Thyroid gland (tissue), 4 donors: Measurements from ENCODE around the gene FRMPD2. TPM values are rescaled to one million over a fixed set of nuclear protein-coding genes. Genes with fewer than 3 reads are reported as not detected.

Experiments
- DNase-seq, 2 donors: peaks; one replicate each; pipeline ENCODE4 v3.0.0-alpha.2; 2019
- H3K27ac ChIP-seq, 3 donors: fragments of 200-600 bp; sonication (generic); 1 replicate in 2 of 3; 2 replicates in 1 of 3; pipeline ENCODE4 v1.5.1; 2016 to 2019; ENCODE audit warnings: mild to moderate bottlenecking in 1 of 3, moderate library complexity in 1 of 3
- H3K27me3 ChIP-seq: fragments of 200-600 bp; sonication (generic); one replicate; pipeline ENCODE4 v1.5.1; 2019
- H3K36me3 ChIP-seq, 2 donors: fragments of 200-600 bp; sonication (generic); one replicate each; pipeline ENCODE4 v1.5.1; 2016 to 2019
- H3K4me1 ChIP-seq, 2 donors: fragments of 200-600 bp; sonication (generic); one replicate each; pipeline ENCODE4 v1.5.1; 2017 to 2019
- H3K4me3 ChIP-seq, 3 donors: fragments of 200-600 bp; sonication (generic); replicated peaks in 1 of 3; 1 replicate in 2 of 3; 2 replicates in 1 of 3; pipeline ENCODE4 v1.5.1; 2016; ENCODE audit warnings: mild to moderate bottlenecking in 1 of 3
- H3K9me3 ChIP-seq: fragments of 200-600 bp; sonication (generic); one replicate; pipeline ENCODE4 v1.5.1; 2017
- POLR2A ChIP-seq, 2 donors: fragments of 450-650 bp; IDR thresholded peaks; one replicate each; pipeline ENCODE4 v1.6.1; 2017; ENCODE audit warnings: antibody characterized with exemption in 2 of 2, mild to moderate bottlenecking in 2 of 2, moderate library complexity in 1 of 2
- WGBS, 2 donors: methylation state at CpG; one replicate each; pipeline ENCODE4 v1.1.5; 2017; 5-methylcytosine and 5-hydroxymethylcytosine counted together
- intact Hi-C: fragments of 100-400 bp; cut with DNase I; formaldehyde crosslinking; loops from one replicate; pipeline ENCODE4 v1.15.1; 2023
- total RNA-seq, 4 donors: library from RNA; depleted of rRNA; stranded (reverse); fragments of >200 nt; gene quantifications; one replicate each; pipeline ENCODE4 v1.2.3, GENCODE V29; 2016
- TF ChIP-seq, protein P1 (sequence below), 6 experiments: fragments of 200-600 bp in 3 of 6; fragments of 450-650 bp in 3 of 6; sonication (generic) in 3 of 6; IDR thresholded peaks; one replicate each; pipeline ENCODE4 v1.5.1; 2016 to 2019; ENCODE audit warnings: antibody characterized with exemption in 6 of 6, mild to moderate bottlenecking in 2 of 6, inconsistent platforms in 1 of 6, moderate library complexity in 1 of 6

The FRMPD2 gene
- total RNA-seq, 4 donors from 2014 or later: 0.50 to 4.4 (median 0.96) TPM

DNA sequence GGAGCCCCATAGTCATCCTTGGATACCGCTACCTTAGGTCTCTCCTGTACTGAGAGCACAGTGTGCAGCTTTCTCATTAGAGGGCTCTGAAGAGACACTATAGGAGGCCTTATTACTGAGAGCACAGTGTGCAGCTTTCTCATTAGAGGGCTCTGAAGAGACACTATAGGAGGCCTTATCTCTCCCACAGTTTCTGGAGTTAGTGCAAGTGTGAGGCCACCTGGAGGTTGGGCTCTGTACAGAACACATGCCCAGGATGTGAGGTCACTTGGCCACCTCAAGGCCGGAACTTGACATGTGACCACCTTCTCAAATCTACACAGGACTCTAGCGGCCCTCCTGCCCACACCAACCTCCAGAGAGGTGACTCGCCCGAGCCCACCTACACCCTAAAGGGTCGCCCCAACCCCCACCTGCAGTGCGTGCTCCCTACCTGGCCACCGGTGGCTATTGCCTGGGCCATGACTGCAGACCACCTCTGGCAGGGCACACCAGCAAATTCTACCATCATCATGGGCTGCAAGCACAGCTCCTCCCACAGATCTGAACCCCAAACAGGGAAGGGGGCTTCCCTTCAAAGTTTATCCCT is 24.6 kb downstream of the FRMPD2 start:
- 93 to 94% methylated on average over 8 of the region's 8 CpGs for WGBS, 2 donors
- peaks cover 11 to 41% of the 10 kb centered on the region in 2 donors for H3K4me1 ChIP-seq
- no peak for DNase-seq

DNA sequence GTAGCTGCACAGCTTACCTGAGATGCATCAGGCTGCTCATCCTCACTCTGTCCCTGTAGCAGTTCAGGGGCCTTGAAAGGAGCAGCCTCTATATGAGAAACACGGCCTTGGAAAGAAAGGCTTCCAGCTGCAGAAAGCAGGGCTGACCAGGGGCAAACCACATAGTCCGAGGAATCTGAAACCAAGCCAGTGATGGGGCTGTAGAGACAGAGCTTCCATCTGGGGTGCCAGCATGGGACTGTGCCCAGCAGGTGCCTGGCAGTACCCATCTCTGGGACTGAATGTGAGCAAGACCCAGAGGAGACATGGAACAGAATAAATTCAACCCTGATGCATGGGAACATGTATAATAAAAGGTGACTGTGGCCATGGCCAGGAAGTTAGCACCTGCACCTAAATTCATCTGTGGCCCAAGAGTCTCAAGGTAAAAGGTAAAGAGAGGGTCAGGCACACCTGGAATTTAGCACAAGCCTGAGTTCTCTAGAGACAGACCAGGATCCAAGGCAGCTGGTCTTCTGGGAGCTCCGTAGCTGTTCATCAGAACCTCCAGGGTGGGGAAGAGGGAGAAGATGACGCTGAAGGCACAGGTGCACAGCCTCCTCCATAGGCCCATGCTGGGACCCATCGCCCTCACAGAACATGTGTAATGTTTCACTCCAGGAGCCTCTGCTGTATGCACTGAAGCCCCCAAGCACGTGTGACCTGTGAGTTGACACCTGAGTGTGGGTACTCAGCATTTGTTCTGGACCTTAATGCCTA is 25.3 kb downstream of the FRMPD2 start:
- Histone ChIP-seq H3K4me3 (no peak overlapping the region), H3K27ac (no peak overlapping the region), H3K27me3 (no peaks in the 10 kb centered on the region), H3K36me3 (no peaks in the 10 kb centered on the region), H3K4me1 (peaks cover 11 to 37% of the 10 kb centered on the region in 2 donors), H3K9me3 (no peaks in the 10 kb centered on the region)
- TF ChIP-seq, protein P1, sequence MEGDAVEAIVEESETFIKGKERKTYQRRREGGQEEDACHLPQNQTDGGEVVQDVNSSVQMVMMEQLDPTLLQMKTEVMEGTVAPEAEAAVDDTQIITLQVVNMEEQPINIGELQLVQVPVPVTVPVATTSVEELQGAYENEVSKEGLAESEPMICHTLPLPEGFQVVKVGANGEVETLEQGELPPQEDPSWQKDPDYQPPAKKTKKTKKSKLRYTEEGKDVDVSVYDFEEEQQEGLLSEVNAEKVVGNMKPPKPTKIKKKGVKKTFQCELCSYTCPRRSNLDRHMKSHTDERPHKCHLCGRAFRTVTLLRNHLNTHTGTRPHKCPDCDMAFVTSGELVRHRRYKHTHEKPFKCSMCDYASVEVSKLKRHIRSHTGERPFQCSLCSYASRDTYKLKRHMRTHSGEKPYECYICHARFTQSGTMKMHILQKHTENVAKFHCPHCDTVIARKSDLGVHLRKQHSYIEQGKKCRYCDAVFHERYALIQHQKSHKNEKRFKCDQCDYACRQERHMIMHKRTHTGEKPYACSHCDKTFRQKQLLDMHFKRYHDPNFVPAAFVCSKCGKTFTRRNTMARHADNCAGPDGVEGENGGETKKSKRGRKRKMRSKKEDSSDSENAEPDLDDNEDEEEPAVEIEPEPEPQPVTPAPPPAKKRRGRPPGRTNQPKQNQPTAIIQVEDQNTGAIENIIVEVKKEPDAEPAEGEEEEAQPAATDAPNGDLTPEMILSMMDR (IDR thresholded peaks at IDR 0.05): no peak
- no peak for TF ChIP-seq POLR2A (IDR thresholded peaks at IDR 0.05)
- intact Hi-C loops: no loop called here
- DNase-seq: no peak
- 81 to 97% methylated on average over 4 to 6 of the region's 6 CpGs for WGBS, 2 donors

More for the DNA sequence above, 24.6 kb downstream of the FRMPD2 start:
- H3K4me3 ChIP-seq: no peak overlapping the region
- intact Hi-C loops: no loop called here
- no peak for TF ChIP-seq POLR2A (IDR thresholded peaks at IDR 0.05)
- TF ChIP-seq, protein P1 (IDR thresholded peaks at IDR 0.05): no peak
- no peaks in the 10 kb centered on the region for H3K27me3 ChIP-seq
- no peaks in the 10 kb centered on the region for H3K9me3 ChIP-seq
- no peak overlapping the region for H3K27ac ChIP-seq
- no peaks in the 10 kb centered on the region for H3K36me3 ChIP-seq

DNA sequence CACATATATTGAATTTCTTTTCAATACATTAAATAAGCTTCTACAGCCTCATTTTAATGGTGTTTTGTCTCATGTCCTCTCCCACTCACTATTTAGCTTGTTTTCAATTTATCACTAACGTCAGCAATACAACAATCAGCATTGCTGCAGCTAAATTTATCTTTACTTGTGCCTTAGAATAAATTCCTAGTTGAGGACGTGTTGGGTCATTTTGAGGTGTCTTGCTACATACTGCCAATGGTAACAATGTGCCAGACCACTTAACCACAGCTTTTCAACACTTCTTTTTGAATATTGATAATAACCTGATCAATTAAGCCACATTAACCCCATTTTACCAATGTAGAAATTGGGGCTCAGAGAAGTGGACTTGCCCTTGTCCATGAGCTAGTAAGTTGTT is 26.0 kb downstream of the FRMPD2 start:
- Histone ChIP-seq H3K27ac (no peak overlapping the region), H3K36me3 (no peaks in the 10 kb centered on the region), H3K9me3 (no peaks in the 10 kb centered on the region), H3K4me1 (peaks cover 11 to 32% of the 10 kb centered on the region in 2 donors), H3K4me3 (no peak overlapping the region), H3K27me3 (no peaks in the 10 kb centered on the region)
- intact Hi-C loops: no loop called here
- DNase-seq: no peak
- 75 to 78% methylated on average over 2 of the region's 2 CpGs for WGBS, 2 donors
- no peak for TF ChIP-seq POLR2A (IDR thresholded peaks at IDR 0.05)
- TF ChIP-seq, protein P1 (IDR thresholded peaks at IDR 0.05): no peak

DNA sequence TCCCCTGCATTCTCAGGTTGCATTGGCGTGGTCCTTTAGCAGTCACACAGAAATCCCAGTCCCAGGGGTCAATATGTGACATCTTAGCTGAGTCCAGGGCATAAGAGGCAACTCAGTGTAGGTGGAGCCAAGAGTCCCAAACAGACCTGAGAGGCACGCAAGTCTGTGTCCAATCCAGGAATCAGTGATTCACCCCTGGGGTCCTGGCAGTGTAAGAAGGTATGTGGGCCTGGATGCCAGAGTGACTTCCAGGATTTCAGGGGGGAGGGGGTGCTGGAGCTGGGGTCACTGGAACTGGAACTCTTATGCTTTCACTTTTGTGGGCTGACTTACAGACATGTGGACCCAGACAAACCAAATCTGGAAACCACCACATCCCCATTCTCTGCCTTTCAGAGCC is 26.8 kb downstream of the FRMPD2 start:
- WGBS, 2 donors: 78 to 86% methylated on average over 2 of the region's 2 CpGs
- TF ChIP-seq POLR2A (IDR thresholded peaks at IDR 0.05): no peak
- TF ChIP-seq, protein P1 (IDR thresholded peaks at IDR 0.05): no peak
- H3K27ac ChIP-seq: no peak overlapping the region
- DNase-seq: no peak
- H3K4me1 ChIP-seq: peaks cover 11 to 32% of the 10 kb centered on the region in 2 donors
- H3K9me3 ChIP-seq: no peaks in the 10 kb centered on the region
- intact Hi-C loops: no loop called here
- no peaks in the 10 kb centered on the region for H3K27me3 ChIP-seq
- H3K4me3 ChIP-seq: no peak overlapping the region
- H3K36me3 ChIP-seq: no peaks in the 10 kb centered on the region

DNA sequence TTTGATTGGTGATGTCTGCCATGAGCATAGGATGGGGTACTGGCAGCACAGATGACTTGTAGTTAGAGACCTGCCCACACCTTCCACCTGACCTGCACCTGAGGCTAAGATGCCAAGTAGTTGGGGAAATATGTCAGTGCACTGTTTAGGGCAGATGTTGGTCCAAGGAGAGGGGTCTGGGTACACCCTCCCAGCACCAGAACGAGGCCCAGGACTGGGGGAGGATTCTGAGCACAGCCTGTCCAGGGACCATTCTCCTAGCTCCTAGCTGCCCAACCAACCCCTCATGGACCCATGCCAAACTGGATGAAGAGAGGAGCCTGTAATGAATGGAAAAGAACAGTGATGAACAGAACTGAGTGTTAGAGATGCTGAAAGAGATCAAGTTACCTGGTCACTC is 28.0 kb downstream of the FRMPD2 start:
- TF ChIP-seq, protein P1 (IDR thresholded peaks at IDR 0.05): no peak
- TF ChIP-seq POLR2A (IDR thresholded peaks at IDR 0.05): no peak
- H3K4me3 ChIP-seq: no peak overlapping the region
- peaks cover 6 to 21% of the 10 kb centered on the region in 2 donors for H3K4me1 ChIP-seq
- H3K27ac ChIP-seq: no peak overlapping the region
- WGBS, 2 donors: 31 to 33% methylated on average over 1 of the region's 1 CpG
- intact Hi-C loops: no loop called here
- no peaks in the 10 kb centered on the region for H3K27me3 ChIP-seq
- H3K9me3 ChIP-seq: no peaks in the 10 kb centered on the region
- no peaks in the 10 kb centered on the region for H3K36me3 ChIP-seq
- no peak for DNase-seq
